T-helper 2 cell treated with Interferon-gamma antibody and Interleukin-4, amounts not matched to agents 100 ng/mL and 5 ng/mL, for 36 hours (primary cell): ENCODE results near the gene PRR3. TPM values are rescaled to one million over a fixed set of nuclear protein-coding genes. Genes with fewer than 3 reads are reported as not detected.

Source experiments
- intact Hi-C: fragments of 100-400 bp; cut with micrococcal nuclease; formaldehyde crosslinking; loops from one replicate; pipeline ENCODE4 v1.15.1; 2023
- total RNA-seq: library from RNA; stranded (reverse); gene quantifications from 2 replicates; pipeline ENCODE4 v1.2.3, GENCODE V29; 2022

PRR3 gene
- total RNA-seq, 1 donor from 2014 or later = 23.3 TPM

GRCh38 chr6:30533460-30534294, 23.4 kb upstream of the PRR3 start:
- intact Hi-C loops = loop anchor here (2.0 kb wide), 1 partner anchor 63 kb away; no protein-coding TSS in a partner anchor

- intact Hi-C loops = no loop called here
Measured at GRCh38 chr6:30537931-30538330, 19.2 kb upstream of the PRR3 start.

- intact Hi-C loops = loop anchor here (1.0 to 2.0 kb wide), 2 partner anchors 56 to 189 kb away; no protein-coding TSS in a partner anchor
Measured at GRCh38 chr6:30541515-30542403, 15.3 kb upstream of the PRR3 start.

GRCh38 chr6:30542404-30542725, 14.7 kb upstream of the PRR3 start:
- intact Hi-C loops = no loop called here

GRCh38 chr6:30542915-30543314, 14.2 kb upstream of the PRR3 start:
- intact Hi-C loops = no loop called here

GRCh38 chr6:30543821-30544220, 13.3 kb upstream of the PRR3 start:
- intact Hi-C loops = loop anchor here (1.0 kb wide), 1 partner anchor 61 kb away; no protein-coding TSS in a partner anchor

- intact Hi-C loops = loop anchor here (1.0 kb wide), 1 partner anchor 61 kb away; no protein-coding TSS in a partner anchor
Measured at GRCh38 chr6:30544666-30545272, 12.3 kb upstream of the PRR3 start.

- intact Hi-C loops = no loop called here
Measured at GRCh38 chr6:30547454-30547853, 9.6 kb upstream of the PRR3 start.

- intact Hi-C loops = no loop called here
Measured at GRCh38 chr6:30548375-30548774, 8.7 kb upstream of the PRR3 start.

GRCh38 chr6:30554404-30554803, 2.7 kb upstream of the PRR3 start:
- intact Hi-C loops = no loop called here

GRCh38 chr6:30554962-30555815, 1.9 kb upstream of the PRR3 start:
- intact Hi-C loops = loop anchor here (5.0 kb wide), 2 partner anchors 228 to 642 kb away; partner anchors contain the start of gene TRIM39

GRCh38 chr6:30555816-30556065, 1.4 kb upstream of the PRR3 start:
- intact Hi-C loops = loop anchor here (1.0 to 5.0 kb wide), 6 partner anchors 16 to 642 kb away; partner anchors contain the start of genes ABCF1, C6orf136, MRPS18B and PPP1R10

- intact Hi-C loops = loop anchor here (1.0 to 5.0 kb wide), 6 partner anchors 15 to 641 kb away; partner anchors contain the start of genes ABCF1, C6orf136, MRPS18B and PPP1R10
Measured at GRCh38 chr6:30556066-30556905, 809 bp upstream of the PRR3 start, which contains the start of gene GNL1. Gene GNL1 (minus strand): TSS chr6:30556489. CDS start chr6:30556203, 286 bp downstream.

GRCh38 chr6:30557683-30557981, 537 bp downstream of the PRR3 start:
- intact Hi-C loops = loop anchor here (2.0 to 5.0 kb wide), 4 partner anchors 89 to 640 kb away; partner anchors contain the start of genes C6orf136, TRIM39 and TUBB

GRCh38 chr6:30560930-30561329, 3.8 kb downstream of the PRR3 start:
- intact Hi-C loops = no loop called here

- intact Hi-C loops = no loop called here
Measured at GRCh38 chr6:30562470-30563425, 5.7 kb downstream of the PRR3 start.

- intact Hi-C loops = no loop called here
Measured at GRCh38 chr6:30564114-30564513, 7.0 kb downstream of the PRR3 start.

GRCh38 chr6:30565772-30566171, 8.7 kb downstream of the PRR3 start:
- intact Hi-C loops = no loop called here

GRCh38 chr6:30568245-30568644, 11.2 kb downstream of the PRR3 start:
- intact Hi-C loops = no loop called here
